GM19238 (cell line): ENCODE results near the gene AGBL1.

Experiments
- DNase-seq: peaks from one replicate; pipeline ENCODE4 v3.0.0; 2011; ENCODE audit warnings: low spot score; ENCODE audit not compliant: insufficient read length

AGBL1 gene

GRCh38 chr15:86236356-86237110 lies 156.9 kb downstream of the AGBL1 start:
- no peak for DNase-seq

- no peak for DNase-seq
Measured at GRCh38 chr15:86237111-86237500, 157.4 kb downstream of the AGBL1 start.

- DNase-seq = no peak
Measured at GRCh38 chr15:86247249-86247955, 167.7 kb downstream of the AGBL1 start.

GRCh38 chr15:86255247-86255646 lies 175.6 kb downstream of the AGBL1 start:
- no peak for DNase-seq

- DNase-seq = no peak
Measured at GRCh38 chr15:86256628-86257027, 177.0 kb downstream of the AGBL1 start.

GRCh38 chr15:86259589-86259988 lies 179.9 kb downstream of the AGBL1 start:
- no peak for DNase-seq

GRCh38 chr15:86263230-86263629 lies 183.6 kb downstream of the AGBL1 start:
- DNase-seq = no peak

GRCh38 chr15:86266896-86267484 lies 187.3 kb downstream of the AGBL1 start:
- no peak for DNase-seq

- no peak for DNase-seq
Measured at GRCh38 chr15:86267892-86268291, 188.2 kb downstream of the AGBL1 start.

- no peak for DNase-seq
Measured at GRCh38 chr15:86268558-86268957, 188.9 kb downstream of the AGBL1 start.

GRCh38 chr15:86273309-86273708 lies 193.6 kb downstream of the AGBL1 start:
- no peak for DNase-seq

GRCh38 chr15:86275361-86275760 lies 195.7 kb downstream of the AGBL1 start:
- no peak for DNase-seq

- DNase-seq = no peak
Measured at GRCh38 chr15:86278586-86278985, 198.9 kb downstream of the AGBL1 start.

GRCh38 chr15:86284635-86285034 lies 205.0 kb downstream of the AGBL1 start:
- no peak for DNase-seq

- no peak for DNase-seq
Measured at GRCh38 chr15:86295511-86295910, 215.8 kb downstream of the AGBL1 start.

GRCh38 chr15:86296769-86297168 lies 217.1 kb downstream of the AGBL1 start:
- no peak for DNase-seq

- DNase-seq = no peak
Measured at GRCh38 chr15:86300390-86301125, 220.9 kb downstream of the AGBL1 start.

GRCh38 chr15:86311568-86312280 lies 232.1 kb downstream of the AGBL1 start:
- DNase-seq = no peak

- DNase-seq = no peak
Measured at GRCh38 chr15:86312486-86312885, 232.8 kb downstream of the AGBL1 start.

GRCh38 chr15:86316216-86316615 lies 236.5 kb downstream of the AGBL1 start:
- DNase-seq = no peak

GRCh38 chr15:86316726-86317383 lies 237.2 kb downstream of the AGBL1 start:
- DNase-seq = no peak
